ENCODE measurements around the gene PNMA1.

PNMA1 gene

DNA sequence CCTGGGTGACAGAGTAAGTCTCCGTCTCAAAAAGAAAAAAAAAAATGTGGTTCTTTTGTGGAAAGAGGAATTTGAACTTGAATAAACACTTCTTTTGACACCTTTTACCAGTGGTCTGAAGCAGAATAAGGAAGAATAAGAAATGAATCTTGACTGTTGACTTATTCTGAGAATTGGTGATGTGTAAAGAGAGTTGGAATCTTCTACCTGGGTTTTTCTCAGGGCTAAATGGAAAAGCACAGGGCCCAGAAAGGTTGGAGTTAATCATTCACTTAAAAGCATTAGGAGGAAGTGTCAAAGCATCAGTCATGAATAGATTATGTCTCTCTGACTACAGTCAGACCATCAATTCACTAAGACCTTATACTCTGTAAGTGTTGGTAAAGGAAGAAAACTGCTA lies 13.9 kb downstream of the PNMA1 start:
- Histone ChIP-seq H3K4me1 (ENCODE audit: control insufficient read depth, low read depth, low read length) (no peaks in the 10 kb centered on the region), H3K9me3 (ENCODE audit: control insufficient read depth, low read depth, low read length) (no peaks in the 10 kb centered on the region), H3K9ac (ENCODE audit: low read length) (no peak overlapping the region), H3K27ac (ENCODE audit: low read length) (no peak overlapping the region), H3K36me3 (ENCODE audit: control insufficient read depth, low read depth, low read length) (no peaks in the 10 kb centered on the region), H3K4me3 (ENCODE audit: low read length) (no peak overlapping the region), H3K27me3 (ENCODE audit: control insufficient read depth, insufficient read depth, low read length) (no peaks in the 10 kb centered on the region)

DNA sequence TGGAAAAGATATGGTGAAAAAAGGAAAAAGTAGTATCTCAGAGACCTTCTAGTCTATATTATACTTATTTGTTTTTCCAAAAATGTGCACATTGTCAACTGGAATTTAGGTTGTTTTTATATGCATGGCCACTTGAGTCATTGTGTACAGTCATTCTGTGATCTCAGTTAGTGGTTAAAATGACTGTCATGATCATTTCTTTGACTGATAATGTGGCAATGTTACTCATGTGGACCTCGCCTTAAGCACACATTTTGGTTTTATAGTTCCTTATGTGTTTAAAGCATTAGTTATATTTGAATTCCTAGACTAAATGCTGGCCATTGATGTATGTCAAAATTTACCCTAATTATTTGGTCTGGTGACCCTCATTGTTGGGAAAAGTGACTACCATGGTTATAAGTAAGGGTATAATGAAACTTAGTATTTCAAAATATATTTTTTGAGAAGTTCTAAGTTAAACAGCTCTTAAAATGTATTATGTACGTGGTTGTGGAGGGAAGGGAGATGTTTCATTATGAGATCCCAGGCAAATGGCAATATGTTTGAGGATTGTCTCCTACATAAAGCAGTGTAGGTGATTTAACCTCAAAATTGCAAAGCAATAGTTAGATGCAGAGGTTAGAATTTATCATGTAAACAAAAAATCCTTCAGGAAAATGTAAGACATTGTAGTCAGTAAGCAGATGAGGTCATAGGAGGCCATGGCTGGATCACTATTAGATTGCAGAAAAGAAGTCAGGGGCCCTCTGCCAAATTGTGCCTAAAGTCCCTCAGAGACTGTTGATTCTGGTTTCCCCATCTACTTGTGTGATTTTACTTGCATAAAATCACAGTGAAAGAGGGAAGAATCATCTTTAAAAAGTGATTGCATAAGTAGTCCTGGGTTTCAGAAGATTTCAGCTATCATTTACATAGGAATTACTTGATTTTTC lies 17.5 kb downstream of the PNMA1 start:
- no peak overlapping the region for H3K27ac ChIP-seq (ENCODE audit: low read length)
- no peaks in the 10 kb centered on the region for H3K27me3 ChIP-seq (ENCODE audit: control insufficient read depth, insufficient read depth, low read length)
- H3K36me3 ChIP-seq (ENCODE audit: control insufficient read depth, low read depth, low read length): no peaks in the 10 kb centered on the region
- H3K4me3 ChIP-seq (ENCODE audit: low read length): no peak overlapping the region
- H3K4me1 ChIP-seq (ENCODE audit: control insufficient read depth, low read depth, low read length): no peaks in the 10 kb centered on the region
- H3K9me3 ChIP-seq (ENCODE audit: control insufficient read depth, low read depth, low read length): no peaks in the 10 kb centered on the region
- H3K9ac ChIP-seq (ENCODE audit: low read length): no peak overlapping the region

DNA sequence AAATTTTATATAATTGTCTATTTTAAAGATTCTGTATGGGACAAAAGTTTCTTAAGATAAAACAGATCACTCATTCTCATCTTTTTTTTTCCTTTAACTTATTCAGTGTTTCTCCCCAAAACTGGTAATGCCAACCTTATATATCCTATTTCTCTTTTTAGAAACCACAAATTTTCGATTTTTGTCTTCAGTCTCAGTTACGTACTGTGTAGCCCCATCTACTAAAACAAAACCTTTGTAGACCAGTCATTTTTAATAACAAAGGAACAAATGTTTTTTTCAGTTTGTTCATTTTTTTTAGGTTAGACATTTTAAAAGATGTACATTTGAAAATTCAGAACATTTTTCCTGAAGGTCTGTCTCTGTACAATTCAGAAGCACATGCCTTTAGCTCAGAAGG lies 18.2 kb downstream of the PNMA1 start:
- H3K36me3 ChIP-seq (ENCODE audit: control insufficient read depth, low read depth, low read length): no peaks in the 10 kb centered on the region
- H3K4me3 ChIP-seq (ENCODE audit: low read length): no peak overlapping the region
- H3K27ac ChIP-seq (ENCODE audit: low read length): no peak overlapping the region
- H3K27me3 ChIP-seq (ENCODE audit: control insufficient read depth, insufficient read depth, low read length): no peaks in the 10 kb centered on the region
- H3K9ac ChIP-seq (ENCODE audit: low read length): no peak overlapping the region
- no peaks in the 10 kb centered on the region for H3K4me1 ChIP-seq (ENCODE audit: control insufficient read depth, low read depth, low read length)
- no peaks in the 10 kb centered on the region for H3K9me3 ChIP-seq (ENCODE audit: control insufficient read depth, low read depth, low read length)

DNA sequence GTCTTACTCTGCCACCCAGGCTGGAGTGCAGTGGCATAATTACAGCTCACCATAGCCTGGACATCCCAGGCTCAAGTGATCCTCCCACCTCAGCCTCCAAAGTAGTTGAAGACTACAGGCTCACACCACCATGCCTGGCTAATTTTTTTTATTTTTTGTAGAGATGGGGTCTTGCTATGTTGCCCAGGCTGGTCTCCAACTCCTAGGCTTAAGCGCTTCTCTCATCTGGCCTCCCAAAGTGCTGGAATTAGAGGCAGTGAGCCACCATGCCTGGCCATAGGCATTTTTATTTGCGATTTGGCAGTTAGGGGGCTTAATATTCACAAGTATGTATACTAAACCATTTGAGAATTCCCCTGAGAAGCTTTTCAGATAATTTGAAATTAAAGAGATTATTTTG lies 19.1 kb downstream of the PNMA1 start:
- H3K4me3 ChIP-seq (ENCODE audit: low read length): no peak overlapping the region
- no peaks in the 10 kb centered on the region for H3K9me3 ChIP-seq (ENCODE audit: control insufficient read depth, low read depth, low read length)
- no peak overlapping the region for H3K27ac ChIP-seq (ENCODE audit: low read length)
- no peak overlapping the region for H3K9ac ChIP-seq (ENCODE audit: low read length)
- H3K27me3 ChIP-seq (ENCODE audit: control insufficient read depth, insufficient read depth, low read length): no peaks in the 10 kb centered on the region
- H3K4me1 ChIP-seq (ENCODE audit: control insufficient read depth, low read depth, low read length): no peaks in the 10 kb centered on the region
- peaks cover 4% of the 10 kb centered on the region for H3K36me3 ChIP-seq (ENCODE audit: control insufficient read depth, low read depth, low read length)

DNA sequence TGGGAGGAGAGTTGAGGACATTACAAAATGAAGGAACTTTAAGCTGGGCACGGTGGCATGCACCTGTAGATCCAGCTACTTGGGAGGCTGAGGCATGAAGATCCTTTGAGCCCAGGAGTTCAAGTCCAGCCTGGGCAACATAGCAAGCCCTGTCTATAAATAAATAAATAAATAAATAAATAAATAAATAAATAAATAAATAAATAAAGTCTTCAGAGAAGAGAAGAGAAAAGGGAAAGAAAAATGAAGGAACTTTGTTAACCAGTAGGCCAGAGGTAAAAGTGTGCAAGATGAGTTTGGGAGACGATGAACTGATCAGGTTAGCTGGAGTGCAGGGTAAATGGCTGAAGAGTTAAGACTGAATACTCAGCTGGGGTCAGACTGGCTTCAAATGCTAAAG lies 20.1 kb downstream of the PNMA1 start:
- H3K4me1 ChIP-seq (ENCODE audit: control insufficient read depth, low read depth, low read length): no peaks in the 10 kb centered on the region
- H3K4me3 ChIP-seq (ENCODE audit: low read length): no peak overlapping the region
- H3K9ac ChIP-seq (ENCODE audit: low read length): no peak overlapping the region
- H3K27me3 ChIP-seq (ENCODE audit: control insufficient read depth, insufficient read depth, low read length): no peaks in the 10 kb centered on the region
- no peak overlapping the region for H3K27ac ChIP-seq (ENCODE audit: low read length)
- peaks cover 4% of the 10 kb centered on the region for H3K36me3 ChIP-seq (ENCODE audit: control insufficient read depth, low read depth, low read length)
- H3K9me3 ChIP-seq (ENCODE audit: control insufficient read depth, low read depth, low read length): no peaks in the 10 kb centered on the region

DNA sequence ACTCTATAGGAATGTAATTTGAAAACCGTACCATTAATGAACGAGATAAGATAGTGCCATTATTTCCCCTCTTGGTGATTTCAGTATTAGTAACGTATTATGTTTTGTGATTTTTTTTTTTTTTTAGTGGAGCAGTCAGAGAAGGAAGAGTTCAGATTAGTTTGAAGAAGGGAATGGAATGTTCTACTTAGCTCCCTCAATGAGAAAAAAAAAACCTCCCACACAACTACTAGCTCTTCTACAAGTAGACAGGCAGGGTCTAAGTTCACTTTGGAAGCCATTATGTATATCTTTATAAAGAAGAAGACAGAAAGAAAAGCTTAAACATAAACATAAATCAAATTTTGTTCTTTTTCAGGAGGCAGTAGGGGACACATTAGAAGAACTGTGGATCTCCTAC lies 27.3 kb downstream of the PNMA1 start:
- H3K27ac ChIP-seq (ENCODE audit: low read length): no peak overlapping the region
- peaks cover 4% of the 10 kb centered on the region for H3K36me3 ChIP-seq (ENCODE audit: control insufficient read depth, low read depth, low read length)
- H3K9me3 ChIP-seq (ENCODE audit: control insufficient read depth, low read depth, low read length): no peaks in the 10 kb centered on the region
- no peaks in the 10 kb centered on the region for H3K4me1 ChIP-seq (ENCODE audit: control insufficient read depth, low read depth, low read length)
- no peaks in the 10 kb centered on the region for H3K27me3 ChIP-seq (ENCODE audit: control insufficient read depth, insufficient read depth, low read length)
- H3K9ac ChIP-seq (ENCODE audit: low read length): no peak overlapping the region
- no peak overlapping the region for H3K4me3 ChIP-seq (ENCODE audit: low read length)

DNA sequence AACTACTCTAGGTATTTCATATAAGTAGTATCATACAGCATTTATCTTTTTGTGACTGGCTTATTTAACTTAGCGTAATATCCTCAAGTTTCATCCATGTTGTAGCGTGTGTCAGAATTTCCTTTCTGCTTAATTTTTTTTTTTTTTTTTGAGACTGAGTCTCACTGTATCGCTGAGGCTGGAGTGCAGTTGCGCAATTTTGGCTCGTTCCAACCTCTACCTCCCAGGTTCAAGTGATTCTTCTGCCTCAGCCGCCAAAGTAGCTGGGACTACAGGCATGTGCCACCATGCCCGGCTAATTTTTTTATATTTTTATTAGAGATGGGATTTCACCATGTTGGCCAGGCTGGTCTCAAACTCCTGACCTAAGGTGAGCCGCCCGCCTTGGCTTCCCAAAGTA lies 28.9 kb downstream of the PNMA1 start:
- Histone ChIP-seq H3K9me3 (ENCODE audit: control insufficient read depth, low read depth, low read length) (no peaks in the 10 kb centered on the region), H3K4me3 (ENCODE audit: low read length) (no peak overlapping the region)

DNA sequence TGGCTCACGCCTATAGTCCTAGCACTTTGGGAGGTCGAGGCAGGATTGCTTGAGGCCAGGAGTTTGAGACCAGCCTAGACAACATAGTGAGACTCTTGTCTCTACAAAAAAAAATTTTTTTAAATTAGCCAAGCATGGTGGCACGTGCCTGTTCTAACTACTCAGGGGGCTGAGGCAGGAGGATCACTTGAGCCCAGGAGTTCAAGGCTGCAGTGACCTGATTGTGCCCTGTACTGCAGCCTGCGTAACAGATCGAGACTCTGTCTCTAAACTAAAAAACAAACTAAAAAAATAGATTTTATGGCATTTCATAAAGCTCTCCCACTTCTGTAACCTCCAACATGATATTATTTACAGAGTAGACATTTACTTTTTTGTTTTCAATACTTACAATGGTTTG lies 29.6 kb downstream of the PNMA1 start:
- no peaks in the 10 kb centered on the region for H3K9me3 ChIP-seq (ENCODE audit: control insufficient read depth, low read depth, low read length)
- H3K36me3 ChIP-seq (ENCODE audit: control insufficient read depth, low read depth, low read length): no peaks in the 10 kb centered on the region
- H3K4me1 ChIP-seq (ENCODE audit: control insufficient read depth, low read depth, low read length): no peaks in the 10 kb centered on the region
- no peaks in the 10 kb centered on the region for H3K27me3 ChIP-seq (ENCODE audit: control insufficient read depth, insufficient read depth, low read length)
- H3K27ac ChIP-seq (ENCODE audit: low read length): no peak overlapping the region
- H3K9ac ChIP-seq (ENCODE audit: low read length): no peak overlapping the region
- H3K4me3 ChIP-seq (ENCODE audit: low read length): no peak overlapping the region

More for the DNA sequence above, 28.9 kb downstream of the PNMA1 start:
- Histone ChIP-seq H3K36me3 (ENCODE audit: control insufficient read depth, low read depth, low read length) (no peaks in the 10 kb centered on the region), H3K9ac (ENCODE audit: low read length) (no peak overlapping the region), H3K27me3 (ENCODE audit: control insufficient read depth, insufficient read depth, low read length) (no peaks in the 10 kb centered on the region), H3K27ac (ENCODE audit: low read length) (no peak overlapping the region), H3K4me1 (ENCODE audit: control insufficient read depth, low read depth, low read length) (no peaks in the 10 kb centered on the region)

DNA sequence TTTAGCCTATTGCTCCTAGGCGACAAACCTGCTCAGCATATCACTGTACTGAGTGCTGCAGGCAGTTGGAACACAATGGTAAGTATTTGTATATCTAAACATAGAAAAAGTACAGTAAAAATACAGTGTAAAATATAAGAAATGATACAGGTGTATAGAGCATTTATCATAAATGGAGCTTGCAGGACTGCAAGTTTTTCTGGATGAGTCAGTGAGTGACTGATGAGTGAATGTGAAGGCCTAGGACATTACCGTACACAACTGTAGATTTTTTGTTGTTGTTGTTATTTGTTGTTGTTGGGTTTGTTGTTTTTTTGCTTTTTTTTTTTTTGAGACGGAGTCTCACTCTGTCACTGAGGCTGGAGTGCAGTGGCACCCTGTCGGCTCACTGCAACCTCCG lies 33.4 kb downstream of the PNMA1 start:
- no peak overlapping the region for H3K27ac ChIP-seq (ENCODE audit: low read length)
- H3K4me3 ChIP-seq (ENCODE audit: low read length): no peak overlapping the region
- H3K9ac ChIP-seq (ENCODE audit: low read length): no peak overlapping the region
- H3K9me3 ChIP-seq (ENCODE audit: control insufficient read depth, low read depth, low read length): no peaks in the 10 kb centered on the region
- H3K27me3 ChIP-seq (ENCODE audit: control insufficient read depth, insufficient read depth, low read length): no peaks in the 10 kb centered on the region
- no peaks in the 10 kb centered on the region for H3K36me3 ChIP-seq (ENCODE audit: control insufficient read depth, low read depth, low read length)
- no peaks in the 10 kb centered on the region for H3K4me1 ChIP-seq (ENCODE audit: control insufficient read depth, low read depth, low read length)

DNA sequence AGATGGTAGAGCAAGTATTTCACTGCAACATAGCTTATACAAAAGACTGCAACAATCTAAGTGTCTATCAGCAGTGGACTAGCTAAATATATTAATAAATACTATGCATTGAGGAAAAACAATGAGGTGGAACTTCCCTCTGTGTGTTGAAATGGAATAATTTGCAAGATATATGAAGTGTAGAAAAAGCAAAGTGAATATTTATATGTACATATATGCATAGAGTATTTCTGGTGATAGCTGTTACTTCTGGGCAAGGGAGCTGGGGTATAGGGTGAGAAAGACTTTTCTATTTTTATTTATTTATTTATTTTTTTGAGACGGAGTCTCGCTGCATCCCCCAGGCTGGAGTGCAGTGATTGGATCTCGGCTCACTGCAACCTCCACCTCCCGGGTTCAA lies 35.5 kb downstream of the PNMA1 start:
- no peaks in the 10 kb centered on the region for H3K4me1 ChIP-seq (ENCODE audit: control insufficient read depth, low read depth, low read length)
- no peaks in the 10 kb centered on the region for H3K9me3 ChIP-seq (ENCODE audit: control insufficient read depth, low read depth, low read length)
- H3K27ac ChIP-seq (ENCODE audit: low read length): no peak overlapping the region
- no peaks in the 10 kb centered on the region for H3K27me3 ChIP-seq (ENCODE audit: control insufficient read depth, insufficient read depth, low read length)
- H3K36me3 ChIP-seq (ENCODE audit: control insufficient read depth, low read depth, low read length): no peaks in the 10 kb centered on the region
- H3K9ac ChIP-seq (ENCODE audit: low read length): no peak overlapping the region
- H3K4me3 ChIP-seq (ENCODE audit: low read length): no peak overlapping the region

DNA sequence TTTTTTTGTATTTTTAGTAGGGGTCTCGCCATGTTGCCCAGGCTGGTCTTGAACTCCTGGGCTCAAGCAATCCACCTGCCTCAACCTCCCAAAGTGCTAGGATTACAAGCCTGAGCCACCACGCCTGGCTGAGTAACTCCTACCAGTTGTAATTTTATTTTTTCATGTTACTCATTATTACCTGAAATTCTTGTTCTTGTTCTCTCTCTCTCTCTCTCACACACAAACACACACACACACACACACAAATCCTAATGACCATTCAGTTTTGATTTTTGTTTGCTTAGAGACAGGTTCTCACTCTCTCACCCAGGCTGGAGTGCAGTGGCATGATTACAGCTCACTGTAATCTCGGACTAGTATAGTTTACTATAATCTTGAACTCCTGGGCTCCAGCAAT lies 39.2 kb downstream of the PNMA1 start:
- Histone ChIP-seq H3K9ac (ENCODE audit: low read length) (no peak overlapping the region), H3K27ac (ENCODE audit: low read length) (no peak overlapping the region), H3K4me1 (ENCODE audit: control insufficient read depth, low read depth, low read length) (no peaks in the 10 kb centered on the region), H3K36me3 (ENCODE audit: control insufficient read depth, low read depth, low read length) (no peaks in the 10 kb centered on the region), H3K4me3 (ENCODE audit: low read length) (no peak overlapping the region), H3K9me3 (ENCODE audit: control insufficient read depth, low read depth, low read length) (no peaks in the 10 kb centered on the region), H3K27me3 (ENCODE audit: control insufficient read depth, insufficient read depth, low read length) (no peaks in the 10 kb centered on the region)

DNA sequence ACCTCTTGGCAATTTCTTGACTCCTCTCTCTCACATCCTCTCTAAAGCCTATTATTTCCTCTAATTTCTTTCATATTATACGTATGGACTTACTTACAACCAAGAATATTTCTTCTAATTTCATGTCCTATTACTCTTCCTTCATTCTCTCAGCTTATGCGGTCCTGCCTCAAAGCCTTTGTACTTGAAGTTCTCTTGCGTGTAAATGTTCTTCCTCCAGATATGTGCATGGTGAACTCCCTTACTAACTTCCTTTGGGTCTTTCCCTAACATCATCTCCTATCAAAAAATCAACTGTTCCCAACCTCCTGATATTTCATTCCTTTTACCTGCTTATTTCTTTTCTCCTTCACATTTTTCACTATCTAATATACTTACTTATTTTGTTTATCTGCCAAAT lies 46.3 kb downstream of the PNMA1 start:
- Histone ChIP-seq H3K27me3 (ENCODE audit: control insufficient read depth, insufficient read depth, low read length) (no peaks in the 10 kb centered on the region), H3K9me3 (ENCODE audit: control insufficient read depth, low read depth, low read length) (no peaks in the 10 kb centered on the region), H3K36me3 (ENCODE audit: control insufficient read depth, low read depth, low read length) (no peaks in the 10 kb centered on the region), H3K4me1 (ENCODE audit: control insufficient read depth, low read depth, low read length) (no peaks in the 10 kb centered on the region), H3K9ac (ENCODE audit: low read length) (no peak overlapping the region), H3K27ac (ENCODE audit: low read length) (no peak overlapping the region), H3K4me3 (ENCODE audit: low read length) (no peak overlapping the region)

Data from iPS-18a (cell line).